Measurements from ENCODE around the gene CRY2.

CRY2 gene

GRCh38 chr11:45855308-45855707 is 8.0 kb downstream of the CRY2 start:
- Histone ChIP-seq H3K27me3 (replicated peaks in 2 of 5; ENCODE audit: control insufficient read depth in 4 of 5, insufficient read depth in 5 of 5, low read length in 4 of 5) (no peaks in the 10 kb centered on the region), H3K36me3 (ENCODE audit: control insufficient read depth in 4 of 4, insufficient read depth in 4 of 4, low read length in 3 of 4) (peaks cover 4 to 51% (median 36%) of the 10 kb centered on the region in 4 experiments), H3K4me1 (ENCODE audit: control extremely low read depth in 1 of 4, control insufficient read depth in 4 of 4, insufficient read depth in 4 of 4, low read length in 3 of 4) (no peaks in the 10 kb centered on the region), H3K27ac (ENCODE audit: insufficient read depth in 1 of 2, low read depth in 1 of 2, low read length in 2 of 2, poor library complexity in 1 of 2, severe bottlenecking in 2 of 2) (no peak overlapping the region), H3K4me3 (ENCODE audit: control insufficient read depth in 1 of 7, extremely low read depth in 1 of 7, insufficient read depth in 4 of 7, low read depth in 2 of 7, low read length in 6 of 7) (no peak overlapping the region), H3K9me3 (ENCODE audit: control extremely low read depth in 1 of 5, control insufficient read depth in 4 of 5, insufficient read depth in 2 of 5, low read depth in 1 of 5, low read length in 4 of 5) (no peaks in the 10 kb centered on the region)
- no peak for DNase-seq
- ChIA-PET POLR2A (interaction anchor here (0.6 kb wide), 1 partner anchor 723 kb away, joined by 5 read pairs; no protein-coding TSS in a partner anchor), CTCF (interaction anchor here (1.2 kb wide), 1 partner anchor 16 kb away, joined by 3 read pairs; no protein-coding TSS in a partner anchor)
- WGBS (ENCODE audit: insufficient coverage) = 79% methylated on average over 5 of the region's 5 CpGs

GRCh38 chr11:45856044-45856468 is 8.8 kb downstream of the CRY2 start:
- no peak for DNase-seq
- CTCF ChIA-PET = interaction anchor here (1.2 kb wide), 1 partner anchor 16 kb away, joined by 3 read pairs; no protein-coding TSS in a partner anchor

GRCh38 chr11:45857961-45858474 is 10.7 kb downstream of the CRY2 start:
- CTCF ChIA-PET = interaction anchor here (1.1 to 1.9 kb wide), 3 partner anchors 12 to 15 kb away, joined by 3 to 6 read pairs (median 3); no protein-coding TSS in a partner anchor
- Histone ChIP-seq H3K27ac (ENCODE audit: insufficient read depth in 1 of 2, low read depth in 1 of 2, low read length in 2 of 2, poor library complexity in 1 of 2, severe bottlenecking in 2 of 2) (no peak overlapping the region), H3K4me1 (ENCODE audit: control extremely low read depth in 1 of 4, control insufficient read depth in 4 of 4, insufficient read depth in 4 of 4, low read length in 3 of 4) (no peaks in the 10 kb centered on the region), H3K27me3 (replicated peaks in 2 of 5; ENCODE audit: control insufficient read depth in 4 of 5, insufficient read depth in 5 of 5, low read length in 4 of 5) (no peaks in the 10 kb centered on the region), H3K9me3 (ENCODE audit: control extremely low read depth in 1 of 5, control insufficient read depth in 4 of 5, insufficient read depth in 2 of 5, low read depth in 1 of 5, low read length in 4 of 5) (no peaks in the 10 kb centered on the region), H3K36me3 (ENCODE audit: control insufficient read depth in 4 of 4, insufficient read depth in 4 of 4, low read length in 3 of 4) (peaks cover 8 to 76% (median 59%) of the 10 kb centered on the region in 4 experiments), H3K4me3 (ENCODE audit: control insufficient read depth in 1 of 7, extremely low read depth in 1 of 7, insufficient read depth in 4 of 7, low read depth in 2 of 7, low read length in 6 of 7) (no peak overlapping the region)
- no peak for DNase-seq
- POLR2A ChIA-PET = interaction anchor here (0.6 kb wide), 1 partner anchor 1865 kb away, joined by 5 read pairs; no protein-coding TSS in a partner anchor
- 100% methylated on average over 2 of the region's 2 CpGs for WGBS (ENCODE audit: insufficient coverage)

More at GRCh38 chr11:45856044-45856468, 8.8 kb downstream of the CRY2 start:
- no peak overlapping the region for H3K27ac ChIP-seq (ENCODE audit: insufficient read depth in 1 of 2, low read depth in 1 of 2, low read length in 2 of 2, poor library complexity in 1 of 2, severe bottlenecking in 2 of 2)
- POLR2A ChIA-PET = interaction anchor here (0.6 kb wide), 1 partner anchor 724 kb away, joined by 5 read pairs; no protein-coding TSS in a partner anchor
- H3K4me1 ChIP-seq (ENCODE audit: control extremely low read depth in 1 of 4, control insufficient read depth in 4 of 4, insufficient read depth in 4 of 4, low read length in 3 of 4) = no peaks in the 10 kb centered on the region
- no peaks in the 10 kb centered on the region for H3K9me3 ChIP-seq (ENCODE audit: control extremely low read depth in 1 of 5, control insufficient read depth in 4 of 5, insufficient read depth in 2 of 5, low read depth in 1 of 5, low read length in 4 of 5)
- no peaks in the 10 kb centered on the region for H3K27me3 ChIP-seq (replicated peaks in 2 of 5; ENCODE audit: control insufficient read depth in 4 of 5, insufficient read depth in 5 of 5, low read length in 4 of 5)
- H3K4me3 ChIP-seq (ENCODE audit: control insufficient read depth in 1 of 7, extremely low read depth in 1 of 7, insufficient read depth in 4 of 7, low read depth in 2 of 7, low read length in 6 of 7) = no peak overlapping the region
- peaks cover 4 to 59% (median 41%) of the 10 kb centered on the region in 4 experiments for H3K36me3 ChIP-seq (ENCODE audit: control insufficient read depth in 4 of 4, insufficient read depth in 4 of 4, low read length in 3 of 4)
- WGBS (ENCODE audit: insufficient coverage) = 93% methylated on average over 6 of the region's 6 CpGs

- ChIA-PET POLR2A (no interaction called here), CTCF (interaction anchor here (0.8 to 1.9 kb wide), 3 partner anchors 13 to 18 kb away, joined by 3 to 6 read pairs (median 4); no protein-coding TSS in a partner anchor)
- H3K4me1 ChIP-seq (ENCODE audit: control extremely low read depth in 1 of 4, control insufficient read depth in 4 of 4, insufficient read depth in 4 of 4, low read length in 3 of 4) = no peaks in the 10 kb centered on the region
- DNase-seq = no peak
- H3K9me3 ChIP-seq (ENCODE audit: control extremely low read depth in 1 of 5, control insufficient read depth in 4 of 5, insufficient read depth in 2 of 5, low read depth in 1 of 5, low read length in 4 of 5) = no peaks in the 10 kb centered on the region
- no peak overlapping the region for H3K27ac ChIP-seq (ENCODE audit: insufficient read depth in 1 of 2, low read depth in 1 of 2, low read length in 2 of 2, poor library complexity in 1 of 2, severe bottlenecking in 2 of 2)
- peaks cover 15 to 84% (median 65%) of the 10 kb centered on the region in 4 experiments for H3K36me3 ChIP-seq (ENCODE audit: control insufficient read depth in 4 of 4, insufficient read depth in 4 of 4, low read length in 3 of 4)
- WGBS (ENCODE audit: insufficient coverage) = 98% methylated on average over 3 of the region's 5 CpGs
- no peak overlapping the region for H3K4me3 ChIP-seq (ENCODE audit: control insufficient read depth in 1 of 7, extremely low read depth in 1 of 7, insufficient read depth in 4 of 7, low read depth in 2 of 7, low read length in 6 of 7)
- H3K27me3 ChIP-seq (replicated peaks in 2 of 5; ENCODE audit: control insufficient read depth in 4 of 5, insufficient read depth in 5 of 5, low read length in 4 of 5) = no peaks in the 10 kb centered on the region
Observed at GRCh38 chr11:45858751-45859398, 11.6 kb downstream of the CRY2 start.

- Histone ChIP-seq H3K27me3 (replicated peaks in 2 of 5; ENCODE audit: control insufficient read depth in 4 of 5, insufficient read depth in 5 of 5, low read length in 4 of 5) (no peaks in the 10 kb centered on the region), H3K36me3 (ENCODE audit: control insufficient read depth in 4 of 4, insufficient read depth in 4 of 4, low read length in 3 of 4) (peaks cover 19 to 90% (median 65%) of the 10 kb centered on the region in 4 experiments), H3K4me1 (ENCODE audit: control extremely low read depth in 1 of 4, control insufficient read depth in 4 of 4, insufficient read depth in 4 of 4, low read length in 3 of 4) (no peaks in the 10 kb centered on the region), H3K27ac (ENCODE audit: insufficient read depth in 1 of 2, low read depth in 1 of 2, low read length in 2 of 2, poor library complexity in 1 of 2, severe bottlenecking in 2 of 2) (no peak overlapping the region), H3K4me3 (ENCODE audit: control insufficient read depth in 1 of 7, extremely low read depth in 1 of 7, insufficient read depth in 4 of 7, low read depth in 2 of 7, low read length in 6 of 7) (no peak overlapping the region), H3K9me3 (ENCODE audit: control extremely low read depth in 1 of 5, control insufficient read depth in 4 of 5, insufficient read depth in 2 of 5, low read depth in 1 of 5, low read length in 4 of 5) (no peaks in the 10 kb centered on the region)
- POLR2A ChIA-PET = no interaction called here
- CTCF ChIA-PET = interaction anchor here (0.8 to 1.9 kb wide), 3 partner anchors 8 to 17 kb away, joined by 3 to 6 read pairs (median 4); no protein-coding TSS in a partner anchor
- WGBS (ENCODE audit: insufficient coverage) = 96% methylated on average over 5 of the region's 12 CpGs
- no peak for DNase-seq
Observed at GRCh38 chr11:45859661-45860140, 12.4 kb downstream of the CRY2 start.

GRCh38 chr11:45860348-45860747 is 13.1 kb downstream of the CRY2 start:
- H3K27me3 ChIP-seq (replicated peaks in 2 of 5; ENCODE audit: control insufficient read depth in 4 of 5, insufficient read depth in 5 of 5, low read length in 4 of 5) = no peaks in the 10 kb centered on the region
- CTCF ChIA-PET = interaction anchor here (0.6 to 1.9 kb wide), 4 partner anchors 9 to 949 kb away, joined by 3 to 6 read pairs (median 3); no protein-coding TSS in a partner anchor
- H3K36me3 ChIP-seq (ENCODE audit: control insufficient read depth in 4 of 4, insufficient read depth in 4 of 4, low read length in 3 of 4) = peaks cover 22 to 91% (median 68%) of the 10 kb centered on the region in 4 experiments
- H3K4me1 ChIP-seq (ENCODE audit: control extremely low read depth in 1 of 4, control insufficient read depth in 4 of 4, insufficient read depth in 4 of 4, low read length in 3 of 4) = no peaks in the 10 kb centered on the region
- DNase-seq = no peak
- 95% methylated on average over 5 of the region's 5 CpGs for WGBS (ENCODE audit: insufficient coverage)
- no peak overlapping the region for H3K27ac ChIP-seq (ENCODE audit: insufficient read depth in 1 of 2, low read depth in 1 of 2, low read length in 2 of 2, poor library complexity in 1 of 2, severe bottlenecking in 2 of 2)
- no peaks in the 10 kb centered on the region for H3K9me3 ChIP-seq (ENCODE audit: control extremely low read depth in 1 of 5, control insufficient read depth in 4 of 5, insufficient read depth in 2 of 5, low read depth in 1 of 5, low read length in 4 of 5)
- H3K4me3 ChIP-seq (ENCODE audit: control insufficient read depth in 1 of 7, extremely low read depth in 1 of 7, insufficient read depth in 4 of 7, low read depth in 2 of 7, low read length in 6 of 7) = no peak overlapping the region
- POLR2A ChIA-PET = no interaction called here

Measured in common myeloid progenitor, CD34-positive (primary cell).